Body of pancreas (tissue), 4 donors: ENCODE measurements around the gene CMSS1.

ENCODE experiments used
- CTCF ChIP-seq, 7 experiments: fragments of 450-650 bp in 4 of 7; fragments of 200-600 bp in 3 of 7; sonication (generic) in 3 of 7; IDR thresholded peaks; one replicate each; pipeline ENCODE4 v1.5.1; 2016 to 2019; ENCODE audit warnings: antibody characterized with exemption in 7 of 7
- POLR2A ChIP-seq, 3 donors: fragments of 450-650 bp; IDR thresholded peaks; one replicate each; pipeline ENCODE4 v1.6.1; 2016; ENCODE audit warnings: antibody characterized with exemption in 3 of 3, mild to moderate bottlenecking in 2 of 3

GRCh38 chr3:100150473-100150872 is 332.8 kb downstream of the CMSS1 start:
- no peak for TF ChIP-seq CTCF (IDR thresholded peaks at IDR 0.05)
- TF ChIP-seq POLR2A (IDR thresholded peaks at IDR 0.05): no peak
